NCI-H748 (cell line): ENCODE measurements around the gene TNPO3.

Source experiments
- DNase-seq: peaks from one replicate; lab custom pipeline; 2025; ENCODE audit not compliant: unreplicated experiment; lab: John Stamatoyannopoulos, UW

Gene TNPO3

DNA sequence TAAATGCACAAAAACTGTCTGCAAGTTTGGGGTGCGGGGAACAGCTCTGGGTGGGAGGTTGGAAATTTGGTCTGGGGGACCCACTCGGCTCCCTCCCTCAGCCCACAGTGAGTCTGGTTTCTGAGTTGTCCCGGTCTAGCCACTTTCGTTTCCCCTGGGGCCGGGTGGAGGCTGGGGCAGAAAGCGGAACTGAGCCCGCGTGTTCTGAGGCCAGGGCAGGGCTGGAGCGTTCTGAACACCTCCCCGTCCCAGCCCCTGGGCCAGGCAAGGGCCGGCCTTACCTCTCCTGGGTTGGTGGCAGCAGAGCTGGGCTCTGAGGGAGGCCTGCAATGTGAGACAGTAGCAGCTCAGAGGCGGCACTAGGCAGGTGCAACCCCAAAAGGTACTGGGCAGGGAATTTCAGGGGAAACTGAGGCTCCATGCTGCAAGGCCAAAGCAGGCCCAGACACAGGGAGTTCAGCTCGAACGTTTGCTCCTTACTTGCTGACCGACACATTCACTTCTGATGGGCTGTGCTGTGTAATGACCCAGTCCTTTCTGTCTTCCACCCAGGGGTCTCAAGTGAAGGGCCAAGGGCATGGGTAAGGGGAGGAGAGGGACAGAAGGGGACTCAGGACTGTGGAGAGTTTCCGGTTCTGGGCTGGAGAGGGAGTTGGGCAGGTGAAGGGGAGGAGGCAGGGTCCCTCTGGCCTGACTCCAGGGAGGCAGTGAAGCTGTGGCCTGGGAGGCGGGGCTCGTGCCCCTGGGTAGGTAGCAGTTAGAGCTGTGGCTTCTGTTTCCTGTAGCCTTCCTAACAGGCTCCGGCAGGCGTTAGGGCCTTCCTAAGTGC, 114.2 kb downstream of the TNPO3 start:
- DNase-seq = no peak

DNA sequence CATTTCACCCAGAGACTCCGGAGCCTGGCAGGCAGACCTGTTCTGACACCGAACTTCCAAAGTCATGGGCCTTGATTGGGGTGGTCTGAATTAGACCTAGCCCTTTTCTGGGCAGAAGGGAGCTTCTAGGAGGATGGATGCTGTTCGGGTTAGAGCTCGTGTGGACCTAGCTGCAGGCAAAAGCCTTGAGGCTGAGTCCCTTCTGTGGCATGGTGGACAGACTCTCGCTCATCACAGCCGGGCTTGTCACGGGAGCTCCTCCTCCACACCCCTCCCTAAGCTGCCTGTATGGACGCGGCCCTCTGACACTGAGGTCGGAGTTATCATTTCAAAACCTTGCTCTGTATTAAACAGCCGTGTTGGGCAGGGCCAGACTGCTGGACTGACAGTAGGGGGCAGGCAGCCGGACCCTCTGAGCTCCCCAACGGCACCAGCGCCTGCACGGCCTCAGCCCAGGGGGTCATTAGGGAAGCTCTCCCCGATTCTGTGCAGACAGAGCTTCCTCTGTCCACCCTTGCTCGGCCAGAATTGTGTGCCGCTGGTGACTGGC, 115.0 kb downstream of the TNPO3 start:
- DNase-seq = no peak

DNA sequence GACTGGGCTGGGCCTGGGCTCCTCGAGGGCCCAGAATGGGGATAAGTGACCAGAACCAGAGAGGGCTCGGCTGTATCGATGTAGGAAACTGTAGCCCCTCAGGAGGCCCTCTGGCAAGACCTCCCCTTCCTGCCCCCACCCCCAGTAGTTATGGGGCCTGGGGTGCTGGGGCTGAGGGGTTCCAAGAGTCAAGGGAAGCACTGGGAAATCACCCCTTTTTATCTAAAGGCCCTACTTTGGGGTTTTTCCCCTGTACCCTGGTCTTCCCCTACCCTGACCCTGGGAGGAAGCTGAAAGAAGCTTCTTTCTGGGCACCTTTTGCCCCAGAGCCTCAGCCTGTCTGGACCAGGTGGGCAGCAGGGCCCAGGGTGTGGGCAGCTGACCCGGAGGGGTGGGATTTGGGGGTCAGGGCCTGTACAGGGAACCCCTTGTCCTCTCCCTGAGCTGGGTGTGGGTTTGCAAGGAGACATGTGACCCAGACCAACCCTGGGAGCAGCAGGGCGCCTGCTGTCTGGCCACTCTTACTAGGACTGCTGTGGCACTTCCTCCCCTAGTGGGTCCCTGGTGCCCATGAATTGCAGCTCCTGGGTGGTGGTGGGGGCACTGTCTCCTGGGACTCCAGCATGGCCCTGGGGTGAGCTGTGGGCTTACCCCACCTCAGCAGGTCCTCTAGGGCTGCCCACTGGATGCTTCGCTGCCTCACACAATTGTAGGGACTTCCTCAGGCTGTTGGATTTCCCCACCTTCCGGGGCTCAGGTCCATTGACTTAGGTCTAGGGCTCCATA, 115.6 kb downstream of the TNPO3 start:
- no peak for DNase-seq

DNA sequence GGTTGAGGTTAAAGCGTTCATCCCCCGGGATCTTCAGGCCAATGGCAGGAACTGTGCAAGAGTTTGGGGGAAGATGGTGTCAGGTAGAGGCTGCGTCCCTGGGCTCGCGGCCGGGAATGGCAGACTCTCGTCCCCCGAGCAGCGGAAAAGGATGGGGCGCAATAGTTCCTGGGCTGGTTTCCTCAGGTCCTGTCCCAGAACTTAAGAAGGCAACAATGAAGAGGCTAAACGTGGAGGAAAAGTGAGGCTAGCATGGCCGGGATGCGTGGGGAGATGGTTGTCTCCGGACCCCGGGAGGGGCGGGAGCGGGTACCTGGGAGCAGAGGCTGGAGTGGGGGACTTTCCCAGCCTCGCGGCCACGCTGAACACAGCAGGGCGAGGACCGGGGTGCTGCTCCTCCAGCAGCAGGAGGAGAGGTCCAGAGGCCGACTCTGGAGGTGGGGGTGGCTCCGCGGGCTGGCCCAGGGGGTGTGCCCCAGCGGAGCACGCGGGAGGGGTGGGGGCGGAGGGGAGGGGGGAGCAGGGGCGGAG, 116.3 kb downstream of the TNPO3 start:
- peak; percentile 44 for DNase-seq

DNA sequence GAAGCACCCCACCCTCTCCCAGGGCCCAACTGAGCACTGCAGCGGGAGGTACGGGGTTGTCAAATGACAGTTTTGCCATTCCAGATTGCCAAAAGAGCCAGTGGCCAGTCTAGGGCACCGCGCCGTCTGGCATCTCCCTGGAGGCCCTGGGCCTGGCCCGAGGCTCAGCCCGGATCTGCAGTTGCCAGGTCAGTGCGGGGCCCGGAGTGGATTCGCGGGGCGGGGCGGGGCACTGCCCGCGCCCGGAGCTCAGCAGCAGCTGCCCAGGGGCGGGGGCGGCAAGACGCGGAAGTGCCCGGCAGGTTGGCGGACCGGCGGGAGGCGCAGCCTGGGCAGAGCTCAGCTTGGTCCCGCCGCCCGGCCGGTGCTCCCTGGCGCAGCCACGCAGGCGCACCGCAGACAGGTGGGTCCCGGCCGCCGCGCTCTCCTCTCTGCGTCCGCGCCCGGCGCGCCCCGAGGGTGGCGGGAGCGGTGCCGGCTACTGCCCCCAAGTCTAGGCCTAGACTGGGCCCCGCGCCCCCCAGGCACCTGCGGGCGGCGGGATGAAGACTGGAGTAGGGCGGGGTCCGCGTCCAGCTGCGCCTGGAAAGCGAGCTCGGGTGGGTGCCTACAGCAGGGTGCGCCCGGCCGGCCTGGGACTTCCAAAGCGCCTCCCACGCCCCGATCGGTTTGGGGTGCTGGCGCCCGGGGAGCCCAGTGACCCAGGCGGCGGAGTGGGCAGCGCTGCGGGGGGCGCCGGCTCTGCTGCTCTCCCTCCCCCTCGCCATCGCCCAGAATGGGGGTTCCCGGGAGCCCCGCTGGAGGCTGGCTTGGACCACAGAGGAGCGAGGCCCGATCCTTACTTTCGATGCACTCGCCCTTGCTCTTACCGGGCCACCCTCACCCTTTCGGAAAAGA, 117.0 kb downstream of the TNPO3 start, which contains the start of gene IRF5:
TSS of gene IRF5 (plus strand) at position 281 of the 897 bp plus-strand sequence. CDS start 4,155 bp downstream, outside the sequence.
- DNase-seq = peak; percentile 71

DNA sequence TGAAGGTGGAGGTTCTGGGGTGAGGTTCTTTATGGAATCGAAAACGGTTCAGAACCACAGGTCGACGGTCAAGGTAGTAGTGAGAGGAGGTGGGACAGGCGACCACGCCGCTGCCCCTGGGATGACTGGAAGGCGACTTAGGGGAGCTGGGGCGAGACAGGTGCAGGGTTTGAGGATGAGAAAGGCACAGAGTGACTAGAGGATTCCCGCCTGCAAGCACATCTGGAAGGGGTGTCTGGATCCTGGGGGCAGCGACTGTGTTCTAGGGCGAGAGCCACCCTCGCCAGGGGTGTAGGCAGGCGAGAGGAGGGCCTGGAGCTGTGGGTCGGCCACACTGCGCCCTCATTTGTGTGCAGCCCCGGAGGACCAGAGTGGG, 117.7 kb downstream of the TNPO3 start:
- no peak for DNase-seq

DNA sequence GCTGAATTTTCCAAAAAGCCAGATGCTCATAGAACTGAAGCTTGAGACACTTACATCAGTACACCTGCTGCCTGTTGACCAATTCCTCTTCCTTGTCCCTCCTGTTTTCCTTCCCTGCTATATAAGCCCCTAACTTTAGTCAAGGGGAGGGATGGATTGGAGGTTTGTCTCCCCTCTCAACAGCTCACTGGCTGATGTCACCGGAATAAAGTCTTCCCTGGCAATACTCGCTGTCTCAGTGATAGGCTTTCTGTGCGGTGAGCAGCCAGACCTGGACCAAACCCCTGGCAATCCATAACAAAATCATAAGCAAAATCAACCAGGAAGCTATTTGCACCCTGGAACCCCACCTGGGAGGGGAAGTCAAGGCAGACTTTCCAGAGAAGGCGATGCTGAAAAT, 118.1 kb downstream of the TNPO3 start:
- no peak for DNase-seq

DNA sequence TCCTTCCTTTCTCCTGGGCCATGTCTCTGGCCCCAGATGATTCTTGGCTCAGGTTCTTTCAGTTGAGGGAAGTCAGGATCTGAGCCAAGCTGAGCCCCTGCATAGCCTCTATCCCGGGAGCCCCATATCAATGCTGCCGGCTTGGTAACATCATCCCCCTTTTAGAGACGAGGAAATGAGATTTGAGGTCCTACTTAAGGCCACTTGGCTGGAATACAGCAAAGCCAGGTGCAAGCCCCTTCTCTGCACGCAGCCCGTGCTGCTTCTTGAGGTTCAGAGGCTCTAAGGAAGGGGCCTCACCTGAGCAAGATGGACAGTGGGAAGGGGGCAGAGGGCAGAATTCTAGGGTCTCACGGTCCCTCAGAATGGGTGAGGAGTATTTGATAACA, 119.6 kb downstream of the TNPO3 start:
- DNase-seq = no peak

DNA sequence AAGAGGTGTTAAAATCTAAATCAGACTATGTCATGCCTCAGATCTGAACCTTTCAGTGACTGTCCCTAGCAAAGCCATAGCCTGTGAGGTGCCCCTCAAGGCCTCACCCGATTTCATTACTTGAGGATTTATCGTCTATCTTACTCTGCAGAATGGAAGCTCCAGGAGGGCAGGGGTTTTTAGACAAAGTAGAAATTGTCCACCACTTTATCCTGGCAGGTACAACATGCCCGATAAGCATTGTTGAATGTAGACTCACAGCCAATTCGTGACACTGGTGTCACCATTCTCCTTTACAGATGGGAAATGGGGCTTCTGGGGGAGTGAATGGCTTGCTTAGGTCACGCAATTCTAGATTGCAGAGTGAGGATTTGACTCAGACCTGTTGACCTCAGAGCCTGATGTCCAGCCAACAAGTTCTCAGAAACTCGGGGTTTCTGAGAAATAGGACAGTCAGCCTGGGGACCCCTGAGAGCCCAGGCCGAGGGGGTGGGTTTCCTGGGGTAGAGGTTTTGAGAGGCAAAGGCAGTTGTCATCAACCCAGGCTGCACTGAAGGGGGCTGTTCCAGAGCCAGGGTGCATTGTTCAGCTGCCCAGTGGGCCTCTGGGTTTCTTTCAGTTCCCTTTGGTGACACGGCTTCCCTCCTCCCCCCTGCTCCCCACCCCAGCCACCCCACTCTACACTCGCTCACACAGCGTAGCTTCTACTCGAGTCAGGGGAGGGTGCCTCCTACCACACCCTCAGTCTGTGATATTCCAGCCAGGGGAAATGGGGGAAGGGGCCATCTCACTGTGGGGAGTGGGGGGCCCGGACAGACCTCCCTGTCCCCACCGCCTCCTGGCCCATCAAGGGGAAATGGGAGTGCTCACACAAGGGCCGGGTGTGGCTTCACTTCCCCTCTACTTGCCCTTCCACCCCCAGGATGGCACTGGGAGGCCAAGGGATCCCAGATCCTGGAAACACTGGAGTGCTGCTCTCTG, 120.3 kb downstream of the TNPO3 start:
- DNase-seq = no peak

DNA sequence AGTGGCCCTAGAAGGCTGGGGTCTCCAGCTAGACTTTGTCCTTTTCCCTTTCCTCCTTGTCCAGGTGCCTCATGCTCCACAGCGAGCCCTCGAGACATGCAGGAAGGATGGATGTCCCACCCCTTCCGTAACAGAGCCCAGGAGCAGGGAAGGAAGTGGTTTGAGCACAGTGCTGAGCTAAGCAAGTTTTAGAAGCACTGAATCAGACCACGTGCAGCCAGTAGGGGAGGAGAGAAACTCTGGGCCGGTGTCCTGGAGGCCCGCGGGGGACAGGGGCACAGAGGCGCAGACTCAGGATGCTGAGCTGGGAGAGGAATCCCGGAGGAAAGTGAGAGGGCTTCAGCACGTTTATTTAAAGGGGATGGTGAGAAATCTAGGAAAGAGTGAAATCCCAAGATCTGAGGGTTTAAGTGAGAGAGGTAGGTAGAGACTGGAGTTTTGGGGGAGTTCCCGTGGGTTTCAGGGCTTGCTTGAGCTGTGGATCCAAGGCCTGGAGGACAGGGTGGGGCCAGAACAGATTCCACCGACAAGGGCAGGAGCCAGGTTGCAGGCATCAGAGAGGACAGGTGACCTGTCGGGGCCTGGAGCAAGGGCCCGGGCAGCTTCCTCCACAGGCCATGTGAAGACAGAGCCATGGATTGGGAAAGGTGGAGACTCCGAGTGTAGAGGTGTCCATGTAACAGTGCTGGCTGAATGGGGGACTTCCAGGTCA, 121.6 kb downstream of the TNPO3 start:
- no peak for DNase-seq

DNA sequence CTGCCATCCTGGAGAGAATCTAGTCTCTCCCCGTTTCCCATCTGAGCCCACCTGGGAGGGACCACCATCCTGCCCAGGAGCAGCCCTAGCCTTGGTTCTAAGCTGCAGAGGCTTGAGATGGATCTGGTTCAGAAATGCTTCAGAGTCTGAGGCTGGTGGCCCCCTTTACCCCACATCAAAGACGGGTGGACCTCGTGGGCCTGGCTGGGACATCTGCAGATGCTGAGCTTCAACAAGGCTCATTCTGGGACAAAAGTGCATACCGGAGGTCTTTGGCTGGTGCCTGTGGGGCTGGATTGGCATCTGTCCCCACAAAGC, 122.1 kb downstream of the TNPO3 start:
- no peak for DNase-seq

DNA sequence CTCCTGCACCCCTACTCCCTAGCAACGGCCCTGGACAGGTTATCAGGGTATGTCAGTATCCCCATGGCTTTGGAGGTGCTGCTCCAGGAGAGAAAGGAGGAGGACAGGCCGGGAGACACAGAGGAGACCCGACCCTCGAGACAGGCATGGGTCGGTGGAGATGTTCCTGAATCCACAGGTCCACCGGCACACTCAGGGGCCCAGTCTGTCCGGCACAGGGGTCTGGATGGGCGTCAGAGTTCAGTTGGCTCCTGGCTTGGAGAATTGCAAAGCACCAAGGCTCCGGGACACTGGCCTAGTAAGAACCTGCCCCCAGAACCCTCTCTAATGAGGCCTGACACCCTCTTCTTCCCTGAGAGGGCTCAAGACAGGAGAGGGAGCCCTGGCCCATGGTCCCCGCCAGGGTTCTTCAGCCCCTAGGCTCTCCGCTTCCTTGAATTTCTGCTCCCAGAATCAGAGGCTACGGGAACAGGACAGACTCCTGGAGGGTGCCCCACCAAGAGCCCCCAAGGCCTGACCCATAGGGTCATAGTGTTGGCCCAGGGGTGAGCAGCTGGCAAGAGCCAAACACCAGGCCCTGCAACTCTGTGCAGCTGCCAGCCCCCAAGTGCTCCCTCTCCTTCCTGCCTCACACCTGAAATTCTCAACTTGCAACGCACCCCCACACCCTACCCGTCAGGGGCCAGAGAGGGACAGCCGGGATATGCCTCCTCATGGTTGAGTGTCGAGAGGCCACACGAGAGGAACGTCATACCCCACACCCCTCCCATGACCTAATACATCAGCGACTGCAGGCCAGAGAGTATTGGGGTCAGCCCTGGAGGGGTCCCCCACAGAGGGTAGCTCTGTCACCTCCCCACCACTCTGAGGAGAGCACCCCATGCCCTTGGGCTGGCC, 122.7 kb downstream of the TNPO3 start:
- DNase-seq = no peak

DNA sequence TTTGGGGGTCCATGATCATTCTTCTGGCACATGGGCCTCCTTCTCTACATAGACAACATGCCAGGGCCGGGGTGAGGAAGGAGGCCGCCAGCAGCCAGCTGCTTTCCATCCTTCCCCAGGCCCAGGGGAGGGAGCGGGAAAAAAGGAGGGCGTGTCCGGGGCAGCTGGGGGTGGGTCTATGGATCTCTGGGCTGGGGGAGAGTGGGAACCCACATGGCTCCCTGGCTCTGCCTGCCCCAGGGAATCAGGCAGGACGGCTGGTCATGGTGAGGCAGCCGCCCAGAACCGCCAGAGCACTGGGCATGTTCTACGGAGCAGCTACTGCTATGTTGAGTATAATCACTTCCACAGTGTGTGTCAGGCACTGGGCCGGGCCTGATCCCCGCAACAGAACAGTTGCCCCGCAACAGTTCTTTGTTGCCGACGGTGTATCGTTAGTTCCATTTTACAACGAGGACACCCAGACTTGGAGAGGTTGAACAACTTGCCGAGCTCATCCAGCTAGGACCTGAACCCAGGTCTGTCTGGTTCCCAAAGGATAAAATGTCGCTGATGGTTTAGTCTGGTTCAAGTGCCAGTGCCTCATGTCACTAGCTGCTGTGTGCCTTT, 123.6 kb downstream of the TNPO3 start:
- no peak for DNase-seq

DNA sequence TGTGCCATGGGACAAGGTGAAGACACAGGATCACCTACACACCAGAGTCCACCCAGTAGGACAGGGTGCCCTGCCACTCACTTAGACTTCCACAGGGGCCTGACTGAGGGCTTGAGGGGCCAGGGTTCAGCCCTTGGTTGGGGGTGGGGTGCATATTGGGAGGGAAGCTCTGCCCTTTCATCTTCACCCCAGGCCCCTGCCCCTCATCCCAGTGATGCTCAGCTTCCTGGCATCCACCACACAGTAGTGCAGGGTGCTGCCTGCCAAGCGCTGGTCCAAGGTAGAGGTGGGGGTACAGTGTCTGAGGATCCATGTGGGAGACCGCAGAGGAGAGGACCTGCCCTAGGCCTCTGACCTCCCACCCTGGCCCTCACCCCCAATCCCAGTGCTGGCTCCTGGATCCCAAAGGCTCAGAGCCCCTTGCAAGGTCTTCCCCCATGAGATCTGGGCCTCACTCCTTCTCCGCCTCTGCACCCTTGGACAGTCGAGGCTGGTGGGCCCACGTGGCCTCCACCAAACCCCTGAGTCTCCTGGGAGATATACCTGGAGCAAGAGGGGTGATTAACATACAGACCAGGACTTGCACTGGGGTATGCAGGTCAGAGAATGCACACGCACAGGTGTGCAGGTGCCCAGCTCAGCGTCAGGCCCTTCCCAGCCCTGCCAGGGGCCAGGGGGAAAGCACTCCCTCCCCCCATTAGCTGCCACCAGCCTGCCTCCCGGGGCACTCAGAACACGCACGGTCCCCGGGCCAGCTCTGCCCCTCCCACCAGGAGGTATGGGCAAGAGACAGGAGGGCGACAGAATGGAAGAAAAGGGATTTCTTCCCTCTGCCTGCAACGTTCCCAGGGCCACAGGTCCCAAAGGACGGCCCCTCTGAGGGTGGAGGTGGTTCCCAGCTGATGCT, 125.8 kb downstream of the TNPO3 start:
- no peak for DNase-seq

DNA sequence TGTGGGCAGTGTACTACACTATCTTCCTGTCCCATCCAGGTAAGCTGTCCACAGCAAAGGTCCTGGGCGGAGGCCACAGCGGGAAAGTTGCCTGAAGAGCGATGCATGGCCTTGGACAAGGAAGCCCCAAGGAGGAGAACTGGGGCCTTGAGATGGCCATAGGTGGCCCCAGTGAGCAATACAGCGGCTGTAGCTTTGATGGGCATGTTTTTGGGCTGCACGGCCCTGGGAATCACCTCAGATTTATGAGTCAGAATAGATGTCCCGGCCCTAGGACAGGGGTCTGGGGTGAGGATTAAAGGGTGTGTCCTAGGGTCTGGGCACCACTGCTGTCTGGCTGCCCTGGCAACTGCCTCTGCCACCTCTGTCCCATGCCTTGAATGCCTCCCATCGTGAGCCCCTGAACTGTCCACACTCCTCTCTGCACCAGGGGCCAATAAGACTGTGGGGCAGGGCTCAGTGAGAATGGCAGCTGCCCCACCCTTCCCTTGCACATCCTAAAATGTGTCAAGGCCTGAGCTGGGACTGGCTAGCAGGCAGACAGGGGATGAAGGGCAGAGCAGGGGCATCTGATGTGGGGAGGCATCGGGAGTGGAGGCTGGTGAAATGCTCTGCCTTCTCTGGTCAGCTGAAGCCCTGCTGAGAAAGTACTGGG, 126.6 kb downstream of the TNPO3 start:
- no peak for DNase-seq
